ENCODE results near the gene STRADA. TPM values are rescaled to one million over a fixed set of nuclear protein-coding genes. Genes with fewer than 3 reads are reported as not detected.

Gene STRADA
- total and polyA plus RNA-seq, 10 of the 15 experiments (the other 5 are each of a cell fraction or from before 2014, with no cell fraction given): 13.3 to 54.1 (median 44.0) TPM

GRCh38 chr17:63735691-63736090, 5.9 kb downstream of the STRADA start:
- no peak overlapping the region for H3K27ac ChIP-seq (ENCODE audit: control insufficient read depth, insufficient read depth)
- H3K79me2 ChIP-seq (ENCODE audit: control insufficient read depth, insufficient read depth, low read length): peaks cover 13% of the 10 kb centered on the region
- no peaks in the 10 kb centered on the region for H3K9me3 ChIP-seq (replicated peaks; ENCODE audit: control insufficient read depth, insufficient read depth, low read length)
- no peaks in the 10 kb centered on the region; a peak in 1 of 4 replicates for H3K36me3 ChIP-seq (ENCODE audit: control insufficient read depth in 2 of 2, insufficient read depth in 2 of 2, low read length in 1 of 2)
- no peak overlapping the region for H3K4me3 ChIP-seq
- no peak overlapping the region for H3K9ac ChIP-seq (ENCODE audit: control insufficient read depth, insufficient read depth, low read length)
- no TSS peak for BruUV-seq (replicated peaks)
- 100% methylated on average over 8 of the region's 8 CpGs for WGBS (ENCODE audit: insufficient coverage, insufficient replicate concordance, low lambda C conversion rate, missing lambda C conversion rate)
- POLR2A ChIA-PET: interaction anchor here (1.4 kb wide), 1 partner anchor 38 kb away, joined by 3 read pairs; the partner anchor contains the start of gene CCDC47
- ATAC-seq (no peak), DNase-seq (ENCODE audit: low read depth, low spot score) (no peak), FAIRE-seq (no peak)
- H3K27me3 ChIP-seq (replicated peaks in 1 of 2; ENCODE audit: control insufficient read depth in 2 of 2, insufficient read depth in 2 of 2, low read length in 1 of 2): no peaks in the 10 kb centered on the region
- intact Hi-C loops (cut with micrococcal nuclease; ENCODE audit: unreplicated experiment): no loop called here
- in situ Hi-C loops (cut with MboI): no loop called here
- TF ChIP-seq HDGF (IDR thresholded peaks at IDR 0.05) (no peak), RELA (IDR thresholded peaks at IDR 0.05; ENCODE audit: borderline replicate concordance, partially characterized antibody) (no peak), HSF1 (IDR thresholded peaks at IDR 0.05; ENCODE audit: low read depth, low read length) (no peak), RELB (IDR thresholded peaks at IDR 0.05; ENCODE audit: low read depth) (no peak), SMC3 (IDR thresholded peaks at IDR 0.05; ENCODE audit: borderline replicate concordance, low read length) (no peak), ETV6 (conservative IDR thresholded peaks at IDR 0.05 in 1 of 2, IDR thresholded peaks at IDR 0.05 in 1 of 2; ENCODE audit: borderline replicate concordance in 1 of 2, low read depth in 1 of 2) (no peak), HDAC6 (IDR thresholded peaks at IDR 0.05; ENCODE audit: unreplicated experiment) (no peak), E4F1 (IDR thresholded peaks at IDR 0.05; ENCODE audit: borderline replicate concordance, partially characterized antibody) (no peak)
- H3K4me1 ChIP-seq (ENCODE audit: control insufficient read depth, insufficient read depth, low read length): no peaks in the 10 kb centered on the region
- CTCF ChIA-PET: interaction anchor here (1.1 to 1.7 kb wide), 5 partner anchors 11 to 39 kb away, joined by 3 to 4 read pairs (median 3); no protein-coding TSS in a partner anchor
- no peak overlapping the region for H2AFZ ChIP-seq (ENCODE audit: control insufficient read depth, low read depth, low read length)
- RAD21 ChIA-PET (ENCODE audit: unreplicated experiment): interaction anchor here (0.7 to 1.0 kb wide), 2 partner anchors 14 to 38 kb away, joined by 3 read pairs; partner anchors contain the start of gene CCDC47
- H4K20me1 ChIP-seq (ENCODE audit: control insufficient read depth, insufficient read depth): no peaks in the 10 kb centered on the region
- H3K4me2 ChIP-seq (ENCODE audit: control insufficient read depth, insufficient read depth): no peak overlapping the region
- SMC1A ChIA-PET (ENCODE audit: uncharacterized antibody, unreplicated experiment): interaction anchor here (0.6 to 2.0 kb wide), 3 partner anchors 28 to 109 kb away, joined by 3 to 6 read pairs (median 3); no protein-coding TSS in a partner anchor
